HG03520 (cell line): ENCODE results near the gene DTHD1.

Source experiments
- ATAC-seq: cut with Tn5 transposase; IDR thresholded peaks from one replicate; pipeline ENCODE4 v1.9.1; 2021; ENCODE audit warnings: mild to moderate bottlenecking, moderate library complexity; ENCODE audit not compliant: unreplicated experiment

DTHD1 gene

GRCh38 chr4:36312511-36312910 lies 31.1 kb downstream of the DTHD1 start:
- no peak for ATAC-seq

- ATAC-seq = no peak
These were observed 31.9 kb downstream of the DTHD1 start for GRCh38 chr4:36313301-36313700.

GRCh38 chr4:36313703-36314102 lies 32.3 kb downstream of the DTHD1 start:
- ATAC-seq = no peak

- no peak for ATAC-seq
These were observed 35.2 kb downstream of the DTHD1 start for GRCh38 chr4:36316607-36317006.

- no peak for ATAC-seq
These were observed 36.3 kb downstream of the DTHD1 start for GRCh38 chr4:36317721-36318120.

- ATAC-seq = peak; percentile 36
These were observed 38.9 kb downstream of the DTHD1 start for GRCh38 chr4:36320117-36320896.

- no peak for ATAC-seq
These were observed 39.8 kb downstream of the DTHD1 start for GRCh38 chr4:36321176-36321575.

- ATAC-seq = no peak
These were observed 41.5 kb downstream of the DTHD1 start for GRCh38 chr4:36322921-36323354.

GRCh38 chr4:36323816-36324419 lies 42.5 kb downstream of the DTHD1 start:
- ATAC-seq = no peak

- ATAC-seq = no peak
These were observed 43.4 kb downstream of the DTHD1 start for GRCh38 chr4:36324808-36325207.

GRCh38 chr4:36325499-36325898 lies 44.1 kb downstream of the DTHD1 start:
- peak; percentile 83 for ATAC-seq

GRCh38 chr4:36325926-36326325 lies 44.5 kb downstream of the DTHD1 start:
- no peak for ATAC-seq

- ATAC-seq = no peak
These were observed 45.1 kb downstream of the DTHD1 start for GRCh38 chr4:36326476-36327029.

GRCh38 chr4:36327400-36327799 lies 46.0 kb downstream of the DTHD1 start:
- ATAC-seq = no peak

- no peak for ATAC-seq
These were observed 46.7 kb downstream of the DTHD1 start for GRCh38 chr4:36328130-36328529.

- no peak for ATAC-seq
These were observed 47.8 kb downstream of the DTHD1 start for GRCh38 chr4:36329228-36329627.

GRCh38 chr4:36330796-36331195 lies 49.4 kb downstream of the DTHD1 start:
- no peak for ATAC-seq

GRCh38 chr4:36332023-36332781 lies 50.8 kb downstream of the DTHD1 start:
- ATAC-seq = peak; percentile 75

GRCh38 chr4:36332782-36333131 lies 51.3 kb downstream of the DTHD1 start:
- ATAC-seq = peak; percentile 99

- no peak for ATAC-seq
These were observed 52.0 kb downstream of the DTHD1 start for GRCh38 chr4:36333303-36333877.

GRCh38 chr4:36337665-36338185 lies 56.3 kb downstream of the DTHD1 start:
- no peak for ATAC-seq
